ENCODE results near the gene ERBB4.
"Not testable (repeated sequence)": the region's sequence is repeated elsewhere in the genome, so short reads cannot be mapped to it uniquely, and the experiment has no call there.

ERBB4 gene

DNA sequence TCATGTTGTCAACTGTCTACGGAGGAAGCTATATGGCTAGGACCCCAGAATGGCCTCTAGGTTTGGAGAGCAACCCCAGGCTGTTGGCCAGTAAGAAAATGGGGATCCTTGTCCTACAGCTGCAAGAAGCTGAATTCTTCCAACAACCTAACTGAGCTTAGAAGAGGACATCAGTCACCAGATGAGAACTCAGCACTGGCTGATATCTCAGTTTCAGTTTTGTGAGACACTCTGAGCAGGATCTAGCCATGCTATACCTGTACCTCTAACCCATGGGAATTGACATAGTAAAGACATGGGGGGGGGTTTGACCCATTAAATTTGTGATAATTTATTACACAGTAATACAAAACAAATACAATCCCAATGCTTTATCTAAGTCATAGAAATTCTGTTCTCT is 312.5 kb downstream of the ERBB4 start:
- DNase-seq (ENCODE audit: low spot score), result no peak

DNA sequence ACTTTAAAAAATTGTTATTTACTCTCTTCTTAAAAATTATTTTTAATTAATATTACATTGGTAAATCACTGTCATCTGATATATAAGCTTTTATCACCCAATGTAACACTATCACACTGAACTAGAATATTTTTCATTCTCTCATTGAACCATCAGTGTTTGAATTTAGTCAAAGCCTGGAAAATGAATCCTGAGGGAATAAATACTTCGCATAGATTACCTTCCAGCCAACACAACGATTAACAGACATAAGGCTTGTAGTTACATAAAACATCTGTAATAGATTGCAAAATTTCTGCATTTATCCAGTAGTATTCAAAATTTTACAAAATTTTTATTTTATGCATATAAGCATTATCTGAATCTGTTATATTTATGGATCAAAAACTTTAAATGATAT is 314.9 kb downstream of the ERBB4 start:
- no peak for DNase-seq (ENCODE audit: low spot score)

GRCh38 chr2:212213191-212213590 is 325.4 kb downstream of the ERBB4 start:
- DNase-seq (ENCODE audit: low spot score), result no peak

DNA sequence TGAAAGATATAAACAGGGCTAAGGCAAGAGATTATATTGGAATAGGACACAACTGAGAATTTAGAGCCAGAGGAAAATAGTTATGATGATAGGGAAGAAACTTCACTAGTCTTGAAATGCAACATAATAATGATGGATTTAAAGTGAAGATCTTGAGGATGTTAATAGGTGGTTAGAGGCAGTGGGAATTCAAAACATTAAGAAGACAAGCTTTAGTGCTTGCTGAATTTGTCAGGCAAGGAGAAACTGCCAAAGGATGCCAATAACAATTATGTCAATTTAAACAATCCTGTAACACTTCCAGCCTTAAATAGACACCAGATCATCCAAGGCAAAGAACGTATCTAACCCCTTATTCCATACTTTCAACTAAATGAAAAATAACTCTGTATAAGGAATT is 330.1 kb downstream of the ERBB4 start:
- no peak for DNase-seq (ENCODE audit: low spot score)

- no peak for DNase-seq (ENCODE audit: low spot score)
Observed at GRCh38 chr2:212197776-212198175, 340.8 kb downstream of the ERBB4 start.

DNA sequence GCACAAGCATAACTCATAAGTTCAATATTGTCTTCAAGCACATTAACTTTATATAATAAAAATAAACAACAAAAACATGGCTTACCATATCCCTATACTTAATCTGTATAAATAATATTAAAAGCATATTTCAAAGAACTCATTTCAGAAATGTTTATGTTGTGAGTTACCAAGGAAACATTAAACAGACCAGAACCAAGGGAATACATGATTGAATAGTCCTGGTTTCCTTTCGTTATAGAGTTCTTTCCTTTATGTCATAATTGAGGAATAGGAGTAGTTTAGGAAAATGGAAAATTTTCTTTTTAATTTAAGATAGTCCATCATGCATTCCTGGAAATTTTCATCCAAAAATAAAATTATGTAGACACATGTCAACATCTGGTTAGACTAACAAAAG is 343.0 kb downstream of the ERBB4 start:
- no peak for DNase-seq (ENCODE audit: low spot score)

DNA sequence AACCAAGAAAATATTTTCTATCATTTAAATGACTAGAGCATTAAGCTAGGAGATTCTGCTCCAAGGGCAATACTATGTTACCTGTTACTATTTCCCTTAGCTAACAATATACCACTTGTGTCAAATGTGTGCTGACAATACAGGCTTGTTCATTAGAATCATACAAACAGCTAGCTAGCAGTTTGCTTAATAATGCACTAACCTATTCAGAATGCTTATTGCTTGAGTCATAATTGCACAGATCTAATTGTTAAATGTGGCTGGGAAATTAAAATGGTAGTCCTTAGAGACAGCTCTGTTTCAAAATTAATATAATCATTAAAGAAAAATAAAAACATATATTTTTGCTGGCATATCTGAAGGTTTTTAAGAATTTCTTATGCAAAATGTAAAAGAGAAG is 344.2 kb downstream of the ERBB4 start:
- no peak for DNase-seq (ENCODE audit: low spot score)

GRCh38 chr2:212193803-212194202 is 344.8 kb downstream of the ERBB4 start:
- no peak for DNase-seq (ENCODE audit: low spot score)

- DNase-seq (ENCODE audit: low spot score), result no peak
Observed at GRCh38 chr2:212193056-212193455, 345.5 kb downstream of the ERBB4 start.

DNA sequence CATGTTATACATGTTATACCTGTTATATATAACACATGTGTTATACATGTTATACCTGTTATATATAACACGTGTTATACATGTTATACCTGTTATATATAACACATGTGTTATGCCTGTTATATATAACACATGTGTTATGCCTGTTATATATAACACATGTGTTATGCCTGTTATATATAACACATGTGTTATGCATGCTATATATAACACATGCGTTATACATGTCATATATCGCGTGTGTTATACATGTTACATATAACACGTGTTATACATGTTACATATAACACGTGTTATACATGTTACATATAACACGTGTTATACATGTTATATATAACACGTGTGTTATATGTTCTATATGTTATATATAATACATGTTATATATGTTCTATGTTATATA is 347.2 kb downstream of the ERBB4 start:
- not testable (repeated sequence) for DNase-seq (ENCODE audit: low spot score)

DNA sequence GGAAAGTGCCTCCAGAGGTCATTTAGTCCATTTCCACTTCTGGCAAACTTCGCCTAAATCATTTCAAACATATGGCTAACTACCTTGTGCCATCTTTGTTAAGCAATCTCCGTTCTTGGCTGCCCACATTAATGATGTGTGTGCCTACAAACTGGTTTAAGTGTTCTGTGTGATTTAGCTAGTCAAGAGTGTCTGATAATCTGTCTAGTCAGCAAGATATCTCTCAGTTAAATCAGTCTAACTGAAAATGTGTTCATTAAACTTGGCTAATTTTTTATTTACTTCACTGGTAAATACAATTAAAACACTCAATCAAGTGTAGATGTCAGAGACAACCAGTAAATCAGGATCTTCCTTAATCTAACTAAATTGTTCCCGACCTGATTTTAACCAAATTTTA is 352.4 kb downstream of the ERBB4 start:
- DNase-seq (ENCODE audit: low spot score), result no peak

- DNase-seq (ENCODE audit: low spot score), result no peak
Observed at GRCh38 chr2:212181646-212182045, 357.0 kb downstream of the ERBB4 start.

DNA sequence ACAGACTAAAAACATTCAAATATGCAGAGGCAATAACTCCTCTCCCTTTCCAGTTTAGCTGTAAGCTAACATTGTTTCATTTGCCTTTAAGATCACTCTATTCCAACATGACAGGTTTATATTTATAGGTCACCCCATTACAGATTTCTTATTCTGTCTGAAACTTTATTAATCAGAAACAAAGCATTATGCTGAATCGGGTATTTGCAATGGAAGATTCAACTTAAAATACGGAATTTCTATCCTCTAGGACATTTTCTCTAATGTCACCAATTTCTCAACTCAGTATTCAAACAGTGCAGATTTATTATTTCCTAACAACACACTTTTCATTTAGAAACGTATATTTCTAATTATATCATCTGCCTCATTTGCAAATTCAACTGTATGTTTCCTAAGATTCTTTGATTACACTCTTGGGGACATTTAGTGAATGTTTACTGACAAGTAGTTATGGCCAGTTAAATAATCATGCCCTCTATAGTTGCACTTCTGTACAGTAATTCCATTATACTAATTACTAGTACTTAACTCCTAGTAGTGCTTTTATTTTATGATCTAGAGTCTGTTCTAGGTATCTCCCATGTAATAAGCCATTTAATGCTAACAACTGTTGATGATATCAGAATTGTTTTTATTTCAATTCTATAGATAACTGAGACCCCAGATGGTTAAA is 358.1 kb downstream of the ERBB4 start:
- DNase-seq (ENCODE audit: low spot score), result no peak

DNA sequence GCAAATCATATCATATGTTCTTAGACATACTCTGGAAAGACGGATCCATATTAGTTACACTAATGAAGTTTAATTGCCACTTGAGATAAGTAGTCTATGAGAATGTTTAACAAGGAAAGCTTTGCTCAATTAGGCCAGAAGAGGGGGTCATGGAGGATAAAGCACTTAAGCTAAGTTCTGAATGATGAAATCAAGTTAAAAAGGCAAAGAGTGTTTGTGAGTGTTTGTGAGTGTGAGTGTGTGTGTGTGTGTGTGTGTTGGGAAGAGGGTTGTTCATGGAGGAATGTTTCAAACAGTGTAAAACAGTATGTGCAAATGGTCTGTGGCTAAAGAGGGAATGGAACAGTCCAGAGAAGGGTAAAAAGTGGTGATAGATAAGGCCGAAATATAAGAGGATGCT is 360.9 kb downstream of the ERBB4 start:
- no peak for DNase-seq (ENCODE audit: low spot score)

DNA sequence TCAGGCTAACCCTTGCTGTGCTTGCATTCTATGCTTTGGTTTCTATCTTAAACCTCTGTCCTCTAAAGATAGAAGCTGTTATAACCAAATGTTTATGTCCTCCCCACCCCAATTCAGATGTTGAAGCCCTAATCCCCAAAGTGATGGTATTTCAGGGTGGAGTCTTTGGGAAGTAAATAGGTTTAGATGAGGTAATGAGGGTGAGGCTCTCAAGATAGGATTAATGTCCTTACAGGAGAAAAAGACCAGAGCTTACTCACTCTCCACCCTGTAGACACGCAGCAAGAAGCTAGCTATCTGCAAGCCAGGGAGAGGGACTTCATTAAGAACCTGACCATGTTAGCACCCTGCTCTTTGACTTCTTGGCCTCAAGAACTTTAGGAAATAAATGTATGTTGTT is 362.5 kb downstream of the ERBB4 start:
- DNase-seq (ENCODE audit: low spot score), result no peak

DNA sequence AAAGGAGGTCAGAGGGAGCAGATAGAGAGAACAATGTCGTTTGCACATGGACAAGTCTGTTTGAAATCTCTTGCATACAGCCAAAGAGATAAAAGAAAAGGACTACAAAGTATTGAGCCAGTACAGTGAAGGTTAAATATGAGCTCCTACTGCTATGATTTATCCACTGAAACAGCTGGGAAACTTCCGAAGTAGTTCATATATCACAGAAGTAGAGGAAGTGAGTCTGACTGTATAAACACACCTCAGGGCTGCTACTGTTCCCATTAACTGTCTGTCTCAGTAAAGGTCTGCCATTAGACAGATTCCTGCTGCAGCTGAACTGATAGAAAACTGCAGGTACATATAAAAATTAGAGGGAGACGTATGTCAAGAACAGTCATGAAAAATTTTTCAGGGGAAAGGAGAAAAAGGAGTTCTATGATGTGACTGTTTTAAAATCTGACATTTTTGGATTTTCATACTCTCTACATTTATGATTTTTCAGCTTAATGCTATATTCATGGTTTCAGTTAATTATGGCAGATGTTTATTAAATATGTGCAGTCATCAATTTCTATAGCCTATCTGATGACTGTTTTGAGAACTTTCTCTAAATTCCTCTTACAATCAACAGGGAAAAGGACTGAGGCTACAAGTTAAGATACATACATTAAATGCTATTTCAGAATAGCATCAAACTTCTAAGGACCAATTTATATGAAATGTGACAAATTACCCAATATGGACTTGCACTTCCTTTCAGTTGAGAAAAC is 364.7 kb downstream of the ERBB4 start:
- DNase-seq (ENCODE audit: low spot score), result no peak

DNA sequence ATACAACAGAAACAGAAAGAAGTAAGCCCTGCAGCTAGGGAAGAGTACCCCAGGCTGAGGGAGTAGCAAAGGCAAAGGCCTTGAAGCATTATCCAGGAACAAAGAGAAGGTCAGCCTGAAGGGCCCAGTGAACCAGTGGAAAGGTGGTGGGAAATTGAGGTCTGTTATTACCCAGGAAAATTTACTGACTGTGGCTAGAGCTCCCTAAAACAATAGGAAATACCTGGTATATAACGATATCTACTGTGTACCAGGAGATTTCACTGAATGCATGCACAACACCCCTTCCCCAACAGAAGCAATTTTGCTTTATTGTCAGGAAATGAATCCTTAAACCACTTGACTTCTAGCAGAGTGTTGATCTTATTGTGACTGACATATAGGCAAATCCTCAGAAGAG is 365.3 kb downstream of the ERBB4 start:
- no peak for DNase-seq (ENCODE audit: low spot score)

GRCh38 chr2:212170382-212170781 is 368.2 kb downstream of the ERBB4 start:
- DNase-seq (ENCODE audit: low spot score), result no peak

DNA sequence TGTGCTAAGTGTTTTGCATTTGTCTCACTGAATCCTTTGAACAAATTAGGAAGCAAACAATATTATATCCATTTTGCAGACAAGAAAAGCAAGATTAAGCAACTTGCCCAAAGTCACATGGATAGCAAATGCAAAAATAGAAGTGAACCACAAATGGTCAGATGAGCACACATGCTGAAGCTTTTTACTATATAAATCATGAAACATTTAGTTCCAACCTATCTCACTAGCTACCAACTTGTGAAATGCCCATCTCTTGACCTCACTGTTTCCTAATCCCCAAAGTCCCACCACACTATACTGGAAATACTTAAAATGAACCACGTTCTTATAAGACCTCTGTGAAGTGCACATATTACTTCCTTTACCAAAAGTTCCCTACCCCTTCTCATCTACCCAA is 380.5 kb downstream of the ERBB4 start:
- no peak for DNase-seq (ENCODE audit: low spot score)

GRCh38 chr2:212157012-212157411 is 381.6 kb downstream of the ERBB4 start:
- no peak for DNase-seq (ENCODE audit: low spot score)

- no peak for DNase-seq (ENCODE audit: low spot score)
Observed at GRCh38 chr2:212156088-212156487, 382.5 kb downstream of the ERBB4 start.

GRCh38 chr2:212154477-212154878 is 384.1 kb downstream of the ERBB4 start:
- no peak for DNase-seq (ENCODE audit: low spot score)

GRCh38 chr2:212153923-212154322 is 384.7 kb downstream of the ERBB4 start:
- no peak for DNase-seq (ENCODE audit: low spot score)

- no peak for DNase-seq (ENCODE audit: low spot score)
Observed at GRCh38 chr2:212147921-212148513, 390.6 kb downstream of the ERBB4 start.
